Muscle layer of colon (tissue), 2 donors: ENCODE measurements around the gene MBIP.

ENCODE experiments used
- H3K27ac ChIP-seq: one replicate; pipeline ENCODE4 v1.7.0; 2013; ENCODE audit warnings: low read depth, mild to moderate bottlenecking, low read length, moderate library complexity
- H3K27me3 ChIP-seq, 2 donors: one replicate each; pipeline ENCODE4 v1.7.0; 2013; ENCODE audit warnings: low read length in 2 of 2, mild to moderate bottlenecking in 2 of 2; ENCODE audit not compliant: insufficient read depth in 2 of 2, control insufficient read depth in 1 of 2
- H3K36me3 ChIP-seq: one replicate; pipeline ENCODE4 v1.7.0; 2013; ENCODE audit warnings: mild to moderate bottlenecking, low read length; ENCODE audit not compliant: insufficient read depth
- H3K4me1 ChIP-seq: one replicate; pipeline ENCODE4 v1.7.0; 2013; ENCODE audit warnings: mild to moderate bottlenecking, low read length; ENCODE audit not compliant: insufficient read depth
- H3K4me3 ChIP-seq, 2 donors: one replicate each; pipeline ENCODE4 v1.7.0; 2013; ENCODE audit warnings: low read length in 2 of 2, low read depth in 1 of 2, mild to moderate bottlenecking in 1 of 2, moderate library complexity in 1 of 2
- H3K9ac ChIP-seq: one replicate; pipeline ENCODE4 v1.7.0; 2013; ENCODE audit warnings: low read length
- H3K9me3 ChIP-seq: one replicate; pipeline ENCODE4 v1.7.0; 2013; ENCODE audit warnings: mild to moderate bottlenecking, low read length
- donor health status: abdominal sarcoma.
- donor health status: Adenocarcinoma of cecum.

Gene MBIP

GRCh38 chr14:36260970-36261640, 59.3 kb downstream of the MBIP start:
- no peaks in the 10 kb centered on the region for H3K27me3 ChIP-seq
- no peaks in the 10 kb centered on the region for H3K9me3 ChIP-seq
- no peak overlapping the region for H3K4me3 ChIP-seq
- no peak overlapping the region for H3K9ac ChIP-seq
- no peaks in the 10 kb centered on the region for H3K4me1 ChIP-seq
- H3K27ac ChIP-seq = no peak overlapping the region
- H3K36me3 ChIP-seq = no peaks in the 10 kb centered on the region

- no peaks in the 10 kb centered on the region for H3K4me1 ChIP-seq
- H3K9me3 ChIP-seq = no peaks in the 10 kb centered on the region
- no peak overlapping the region for H3K4me3 ChIP-seq
- no peak overlapping the region for H3K27ac ChIP-seq
- no peak overlapping the region for H3K9ac ChIP-seq
- no peaks in the 10 kb centered on the region for H3K36me3 ChIP-seq
- no peaks in the 10 kb centered on the region for H3K27me3 ChIP-seq
Observed at GRCh38 chr14:36258241-36258640, 62.2 kb downstream of the MBIP start.

- Histone ChIP-seq H3K9ac (no peak overlapping the region), H3K4me3 (no peak overlapping the region), H3K9me3 (no peaks in the 10 kb centered on the region), H3K4me1 (no peaks in the 10 kb centered on the region), H3K27me3 (no peaks in the 10 kb centered on the region), H3K27ac (no peak overlapping the region), H3K36me3 (no peaks in the 10 kb centered on the region)
Observed at GRCh38 chr14:36256126-36256801, 64.2 kb downstream of the MBIP start.

DNA sequence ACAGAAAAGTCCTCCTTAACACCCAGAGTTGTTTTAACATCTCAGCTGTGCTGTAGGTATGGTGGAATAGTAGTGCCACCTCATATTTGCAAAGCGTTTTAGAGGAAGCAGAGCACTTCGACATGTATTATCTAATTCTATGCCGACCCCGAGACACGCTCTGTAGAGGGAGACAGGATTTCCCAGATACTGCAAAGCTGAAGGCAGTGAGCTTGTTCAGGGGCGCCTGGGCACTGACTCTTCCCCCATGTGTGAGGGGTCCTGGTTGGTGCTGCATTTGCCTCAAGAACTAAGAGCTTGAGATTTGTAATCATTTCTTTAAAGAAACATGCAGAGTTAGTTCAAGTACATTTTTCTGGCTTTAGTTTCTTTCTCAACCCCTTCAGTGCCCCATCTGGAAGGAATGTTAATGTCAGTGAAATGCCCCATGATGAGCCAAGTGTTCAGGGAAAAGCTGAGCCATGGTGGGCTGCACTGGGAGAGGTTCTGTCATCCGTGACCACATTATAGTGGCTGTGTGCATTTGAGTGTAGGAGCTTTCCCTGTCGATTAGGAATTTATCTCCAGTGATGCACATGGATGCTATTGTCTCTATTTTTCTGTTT, 66.3 kb downstream of the MBIP start:
- Histone ChIP-seq H3K9me3 (no peaks in the 10 kb centered on the region), H3K4me3 (no peak overlapping the region), H3K27ac (no peak overlapping the region), H3K36me3 (no peaks in the 10 kb centered on the region), H3K27me3 (no peaks in the 10 kb centered on the region), H3K4me1 (no peaks in the 10 kb centered on the region), H3K9ac (no peak overlapping the region)
